Ascending aorta (tissue), 2 donors: ENCODE data around the gene SPEN. TPM values are rescaled to one million over a fixed set of nuclear protein-coding genes. Genes with fewer than 3 reads are reported as not detected.

Source experiments
- DNase-seq, 2 donors: peaks; one replicate each; pipeline ENCODE4 v3.0.0-alpha.2; 2019; ENCODE audit warnings: low spot score in 2 of 2
- H3K27ac ChIP-seq, 2 donors: fragments of 200-600 bp; sonication (generic); one replicate each; pipeline ENCODE4 v1.5.1; 2016 to 2017; ENCODE audit warnings: mild to moderate bottlenecking in 1 of 2
- H3K27me3 ChIP-seq: fragments of 200-600 bp; sonication (generic); one replicate; pipeline ENCODE4 v1.5.1; 2017
- H3K36me3 ChIP-seq, 2 donors: fragments of 200-600 bp; sonication (generic); one replicate each; pipeline ENCODE4 v1.5.1; 2016
- H3K4me1 ChIP-seq, 2 donors: fragments of 200-600 bp; sonication (generic); one replicate each; pipeline ENCODE4 v1.5.1; 2016 to 2017; ENCODE audit warnings: mild to moderate bottlenecking in 1 of 2
- H3K4me3 ChIP-seq, 2 donors: fragments of 200-600 bp; sonication (generic); one replicate each; pipeline ENCODE4 v1.5.1; 2016 to 2017; ENCODE audit warnings: mild to moderate bottlenecking in 1 of 2
- H3K9me3 ChIP-seq, 2 donors: fragments of 200-600 bp; sonication (generic); one replicate each; pipeline ENCODE4 v1.5.1; 2016
- intact Hi-C: fragments of 100-400 bp; cut with DNase I; formaldehyde crosslinking; loops from one replicate; pipeline ENCODE4 v1.15.1; 2023
- total RNA-seq: library from RNA; depleted of rRNA; stranded (reverse); fragments of >200 nt; gene quantifications from one replicate; pipeline ENCODE4 v1.1.0, GENCODE V29; 2016
- TF ChIP-seq, protein P1 (sequence below), 3 experiments: fragments of 200-600 bp in 2 of 3; fragments of 450-650 bp in 1 of 3; sonication (generic) in 2 of 3; IDR thresholded peaks; one replicate each; pipeline ENCODE4 v1.5.1; 2016 to 2019; ENCODE audit warnings: antibody characterized with exemption in 3 of 3, mild to moderate bottlenecking in 1 of 3, moderate library complexity in 1 of 3

Gene SPEN
- total RNA-seq, 1 donor from 2014 or later: 53.9 TPM

DNA sequence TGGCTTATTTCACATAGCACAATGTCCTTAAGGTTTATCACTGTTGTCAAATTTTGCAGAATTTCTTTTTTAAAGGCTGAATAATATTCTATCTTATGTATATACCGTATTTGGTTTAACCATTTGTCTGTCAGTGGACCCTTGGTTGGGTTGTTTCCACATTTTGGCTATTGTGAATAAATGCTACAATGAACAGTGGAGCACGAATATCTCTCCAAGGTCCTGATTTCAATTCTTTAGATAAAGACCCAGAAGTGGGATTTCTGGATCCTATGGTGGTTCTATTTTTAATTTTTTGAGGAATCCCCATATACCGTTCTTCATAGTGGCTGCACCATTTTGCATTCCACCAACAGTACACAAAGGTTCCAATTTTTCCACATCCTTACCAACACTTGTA is 134.2 kb downstream of the SPEN start:
- TF ChIP-seq, protein P1, sequence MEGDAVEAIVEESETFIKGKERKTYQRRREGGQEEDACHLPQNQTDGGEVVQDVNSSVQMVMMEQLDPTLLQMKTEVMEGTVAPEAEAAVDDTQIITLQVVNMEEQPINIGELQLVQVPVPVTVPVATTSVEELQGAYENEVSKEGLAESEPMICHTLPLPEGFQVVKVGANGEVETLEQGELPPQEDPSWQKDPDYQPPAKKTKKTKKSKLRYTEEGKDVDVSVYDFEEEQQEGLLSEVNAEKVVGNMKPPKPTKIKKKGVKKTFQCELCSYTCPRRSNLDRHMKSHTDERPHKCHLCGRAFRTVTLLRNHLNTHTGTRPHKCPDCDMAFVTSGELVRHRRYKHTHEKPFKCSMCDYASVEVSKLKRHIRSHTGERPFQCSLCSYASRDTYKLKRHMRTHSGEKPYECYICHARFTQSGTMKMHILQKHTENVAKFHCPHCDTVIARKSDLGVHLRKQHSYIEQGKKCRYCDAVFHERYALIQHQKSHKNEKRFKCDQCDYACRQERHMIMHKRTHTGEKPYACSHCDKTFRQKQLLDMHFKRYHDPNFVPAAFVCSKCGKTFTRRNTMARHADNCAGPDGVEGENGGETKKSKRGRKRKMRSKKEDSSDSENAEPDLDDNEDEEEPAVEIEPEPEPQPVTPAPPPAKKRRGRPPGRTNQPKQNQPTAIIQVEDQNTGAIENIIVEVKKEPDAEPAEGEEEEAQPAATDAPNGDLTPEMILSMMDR (IDR thresholded peaks at IDR 0.05): no peak
- Histone ChIP-seq H3K36me3 (no peaks in the 10 kb centered on the region), H3K4me1 (no peaks in the 10 kb centered on the region), H3K27me3 (no peaks in the 10 kb centered on the region), H3K9me3 (no peaks in the 10 kb centered on the region), H3K27ac (no peak overlapping the region), H3K4me3 (no peak overlapping the region)
- DNase-seq: no peak
- intact Hi-C loops: no loop called here

DNA sequence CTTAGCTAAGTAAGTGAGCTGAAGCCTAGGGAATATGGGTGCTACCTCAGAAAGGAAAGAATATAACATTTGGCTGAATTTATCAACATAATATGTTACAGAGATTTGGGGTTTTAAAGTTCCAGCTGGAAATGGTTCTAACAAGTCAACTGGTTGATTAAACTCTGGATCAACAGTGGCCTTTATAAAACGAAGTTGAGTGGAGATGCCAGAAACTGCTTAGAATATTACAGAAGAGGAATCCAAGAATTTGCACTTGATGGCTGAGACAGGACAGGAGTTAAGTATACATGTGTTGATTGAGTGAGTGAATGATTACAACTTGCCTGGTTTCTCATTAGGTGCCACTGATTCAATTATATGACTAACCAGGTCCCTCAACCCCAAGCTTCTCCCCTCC is 135.8 kb downstream of the SPEN start:
- no peak for DNase-seq
- no peak overlapping the region for H3K4me3 ChIP-seq
- no peaks in the 10 kb centered on the region for H3K27me3 ChIP-seq
- TF ChIP-seq, protein P1 (IDR thresholded peaks at IDR 0.05): no peak
- H3K36me3 ChIP-seq: no peaks in the 10 kb centered on the region
- intact Hi-C loops: no loop called here
- H3K27ac ChIP-seq: no peak overlapping the region
- no peaks in the 10 kb centered on the region for H3K4me1 ChIP-seq
- no peaks in the 10 kb centered on the region for H3K9me3 ChIP-seq

DNA sequence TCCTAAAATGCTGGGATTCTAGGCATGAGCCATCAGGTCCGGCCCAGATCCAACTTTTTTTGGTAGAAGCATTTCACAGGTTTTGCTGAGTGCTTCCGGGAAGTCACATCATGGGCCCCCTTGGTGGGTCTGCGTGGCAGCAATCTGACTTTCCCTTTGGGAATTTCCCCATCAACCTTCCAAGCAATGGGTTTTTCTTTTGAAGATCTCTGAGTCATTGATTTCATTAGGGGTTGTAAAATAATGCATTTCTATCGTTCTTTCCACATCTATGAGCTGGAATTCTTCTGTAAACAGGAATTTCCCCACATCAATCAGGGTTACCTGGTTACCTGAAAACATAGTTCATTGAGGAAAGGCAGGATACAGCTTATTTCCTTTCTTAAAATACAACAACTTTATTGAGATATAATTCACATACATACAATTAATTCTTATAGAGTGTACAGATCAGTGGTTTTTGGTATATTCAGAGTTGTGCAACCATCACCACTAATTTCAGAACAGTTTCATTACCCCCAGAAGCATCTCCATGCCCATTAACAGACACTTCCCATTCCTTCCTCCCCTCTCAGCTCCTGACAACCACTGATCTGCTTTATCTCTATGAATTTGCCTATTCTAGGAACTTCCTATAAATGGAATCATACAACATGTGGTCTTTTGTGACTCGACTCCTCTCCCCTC is 138.2 kb downstream of the SPEN start:
- Histone ChIP-seq H3K27ac (no peak overlapping the region), H3K9me3 (no peaks in the 10 kb centered on the region), H3K36me3 (no peaks in the 10 kb centered on the region), H3K4me1 (no peaks in the 10 kb centered on the region), H3K4me3 (no peak overlapping the region), H3K27me3 (no peaks in the 10 kb centered on the region)
- intact Hi-C loops: no loop called here
- TF ChIP-seq, protein P1 (IDR thresholded peaks at IDR 0.05): no peak
- no peak for DNase-seq

DNA sequence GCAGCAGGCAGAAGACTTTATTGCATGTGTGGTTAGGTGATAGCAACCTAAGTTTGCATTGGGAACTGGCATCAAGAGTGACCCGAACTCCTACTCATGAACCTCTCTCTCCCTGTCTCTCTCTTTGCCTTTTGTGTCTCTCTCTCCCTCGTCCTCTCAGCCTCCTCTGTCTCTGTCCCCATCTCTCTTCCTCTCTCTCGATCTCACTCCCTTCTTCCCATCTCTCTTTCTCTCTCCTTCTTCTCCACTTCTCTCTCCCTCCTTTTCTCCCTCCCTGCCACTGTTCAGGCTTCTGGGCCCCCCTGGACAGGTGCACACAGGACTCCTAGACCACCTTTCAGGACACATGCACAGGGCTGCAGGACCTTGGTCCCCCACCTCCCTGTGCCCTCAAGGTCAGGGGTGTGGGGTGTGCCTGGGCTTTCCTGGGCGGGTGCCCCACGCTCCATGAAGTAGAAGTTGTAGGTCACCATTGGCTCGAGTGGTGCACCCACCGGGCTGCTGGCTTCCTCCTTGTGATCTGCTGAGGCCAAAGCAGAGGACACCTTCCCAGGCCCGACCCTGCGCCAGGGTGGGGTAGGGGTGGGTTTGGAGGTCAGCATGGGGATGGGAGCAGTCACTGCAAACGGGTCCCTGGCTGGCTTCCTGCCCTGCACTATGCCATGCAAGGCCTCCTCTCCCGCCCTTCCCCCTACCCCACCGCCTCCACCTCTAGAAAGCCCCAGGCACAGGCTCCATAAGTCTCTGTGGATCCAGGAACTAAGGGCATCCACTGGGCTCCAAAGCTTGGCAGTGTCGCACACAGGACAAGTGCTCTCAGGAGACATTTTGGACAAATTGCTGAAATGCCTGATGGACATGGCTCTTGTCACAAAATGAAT is 141.6 kb downstream of the SPEN start:
- Histone ChIP-seq H3K4me1 (no peaks in the 10 kb centered on the region), H3K9me3 (no peaks in the 10 kb centered on the region), H3K27ac (no peak overlapping the region), H3K36me3 (no peaks in the 10 kb centered on the region), H3K4me3 (no peak overlapping the region), H3K27me3 (no peaks in the 10 kb centered on the region)
- DNase-seq: no peak
- TF ChIP-seq, protein P1 (IDR thresholded peaks at IDR 0.05): no peak
- intact Hi-C loops: no loop called here

DNA sequence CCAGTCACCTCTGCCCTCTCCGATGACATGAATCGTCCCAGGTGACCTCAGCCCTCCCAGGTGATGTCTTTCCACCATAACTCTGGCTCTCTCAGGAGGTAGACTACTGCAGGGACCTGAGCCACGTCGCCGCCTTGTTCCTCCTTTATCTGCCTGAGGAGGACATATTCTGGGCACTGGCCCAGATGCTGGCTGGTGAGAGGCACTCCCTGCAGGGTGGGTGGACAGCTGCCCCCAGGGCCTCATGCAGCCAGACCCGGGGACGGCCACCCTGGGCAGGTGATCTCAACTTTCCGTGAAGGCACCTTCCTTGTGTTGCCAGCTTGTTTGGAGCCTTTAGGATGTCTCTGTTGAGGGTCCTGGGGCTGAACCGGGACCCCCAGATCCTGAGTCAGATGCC is 142.3 kb downstream of the SPEN start:
- intact Hi-C loops: no loop called here
- no peaks in the 10 kb centered on the region for H3K36me3 ChIP-seq
- TF ChIP-seq, protein P1 (IDR thresholded peaks at IDR 0.05): no peak
- no peaks in the 10 kb centered on the region for H3K27me3 ChIP-seq
- H3K27ac ChIP-seq: no peak overlapping the region
- H3K4me1 ChIP-seq: no peaks in the 10 kb centered on the region
- no peaks in the 10 kb centered on the region for H3K9me3 ChIP-seq
- no peak for DNase-seq
- no peak overlapping the region for H3K4me3 ChIP-seq

Other genes starting within 250 kb of the SPEN start
- 13.0 TPM for gene DDI2, start 230.2 kb upstream of the SPEN start, total RNA-seq
- 129 TPM for gene PLEKHM2, start 163.4 kb upstream of the SPEN start, total RNA-seq
- gene SLC25A34, start 111.4 kb upstream of the SPEN start, total RNA-seq: 5.7 TPM
- not detected for gene TMEM82, start 105.2 kb upstream of the SPEN start, total RNA-seq
- gene FBLIM1, start 88.9 kb upstream of the SPEN start, total RNA-seq: 641 TPM
- not detected for gene UQCRHL, start 40.1 kb upstream of the SPEN start, total RNA-seq
- 155 TPM for gene ZBTB17, start 128.4 kb downstream of the SPEN start, total RNA-seq
- gene SRARP, start 156.5 kb downstream of the SPEN start, total RNA-seq: not detected
- gene HSPB7, start 170.3 kb downstream of the SPEN start, total RNA-seq: 191 TPM
- gene CLCNKA, start 174.3 kb downstream of the SPEN start, total RNA-seq: not detected
- gene CLCNKB, start 196.1 kb downstream of the SPEN start, total RNA-seq: not detected
- gene FAM131C, start 225.9 kb downstream of the SPEN start, total RNA-seq: 0.21 TPM